ENCODE data around the gene ZNF835. TPM values are rescaled to one million over a fixed set of nuclear protein-coding genes. Genes with fewer than 3 reads are reported as not detected.

ZNF835 gene
- total and polyA plus RNA-seq, 2 experiments from 2014 or later, result 0.32 to 1.7 TPM

GRCh38 chr19:56637976-56638555 lies 33.5 kb downstream of the ZNF835 start (continued):
- TF ChIP-seq ZNF462 (CRISPR knock-in tag; IDR thresholded peaks at IDR 0.05) (no peak), EZH2 (IDR thresholded peaks at IDR 0.05; ENCODE audit: low read depth, unreplicated experiment) (no peak), JUNB (IDR thresholded peaks at IDR 0.05; ENCODE audit: unreplicated experiment) (no peak), ZNF331 (CRISPR knock-in tag; IDR thresholded peaks at IDR 0.05; ENCODE audit: low read depth) (0 out of 2 replicates have a peak, but pooled peaks have one; percentile 35), STAT1 (IDR thresholded peaks at IDR 0.05; ENCODE audit: unreplicated experiment) (no peak), POLR2AphosphoS5 (IDR thresholded peaks at IDR 0.05; ENCODE audit: low read depth) (no peak), ZNF114 (CRISPR knock-in tag; IDR thresholded peaks at IDR 0.05) (peak; percentile 90; the same call in 1 of the 2 replicates), EZH2phosphoT487 (IDR thresholded peaks at IDR 0.05; ENCODE audit: unreplicated experiment) (no peak), ETS1 (IDR thresholded peaks at IDR 0.05) (no peak)

GRCh38 chr19:56633021-56633420 lies 38.5 kb downstream of the ZNF835 start:
- Mint-ChIP-seq H3K9me3 (peaks cover 90% of the 10 kb centered on the region), H3K27me3 (ENCODE audit: insufficient read depth, low read depth, poor library complexity) (peaks cover 6% of the 10 kb centered on the region)
- no peak for TF ChIP-seq REST (IDR thresholded peaks at IDR 0.05; ENCODE audit: unreplicated experiment)
- no peak for TF ChIP-seq ZNF331 (CRISPR knock-in tag; IDR thresholded peaks at IDR 0.05; ENCODE audit: low read depth)
- no peak for TF ChIP-seq STAT1 (IDR thresholded peaks at IDR 0.05; ENCODE audit: unreplicated experiment)
- no peak for TF ChIP-seq EZH2phosphoT487 (IDR thresholded peaks at IDR 0.05; ENCODE audit: unreplicated experiment)
- TF ChIP-seq NANOG (IDR thresholded peaks at IDR 0.05; ENCODE audit: borderline replicate concordance), result no peak
- TF ChIP-seq ETS1 (IDR thresholded peaks at IDR 0.05), result no peak
- no peak for TF ChIP-seq EZH2 (IDR thresholded peaks at IDR 0.05; ENCODE audit: low read depth, unreplicated experiment)

More at GRCh38 chr19:56633021-56633420, 38.5 kb downstream of the ZNF835 start:
- Mint-ChIP-seq H3K27ac (no peak overlapping the region), H3K4me3 (no peak overlapping the region), H3K4me1 (no peaks in the 10 kb centered on the region), H3K36me3 (ENCODE audit: low read depth) (peaks cover 31% of the 10 kb centered on the region)
- no peaks in the 10 kb centered on the region for H3K36me3 ChIP-seq (ENCODE audit: insufficient read depth)
- H3K79me2 ChIP-seq (replicated peaks; ENCODE audit: insufficient read depth), result no peaks in the 10 kb centered on the region
- ATAC-seq (no peak), DNase-seq (ENCODE audit: low spot score) (no peak)
- no peak overlapping the region for H3K4me3 ChIP-seq
- no peaks in the 10 kb centered on the region for H3K9me2 ChIP-seq (ENCODE audit: insufficient read depth)
- H3F3A ChIP-seq (replicated peaks; ENCODE audit: low read depth), result no peaks in the 10 kb centered on the region
- H3K27ac ChIP-seq (ENCODE audit: low read depth), result no peak overlapping the region
- no peak overlapping the region for H3K4me2 ChIP-seq
- no peak overlapping the region for H2AFZ ChIP-seq
- H4K20me1 ChIP-seq (replicated peaks; ENCODE audit: insufficient read depth), result no peaks in the 10 kb centered on the region
- H3K4me1 ChIP-seq (ENCODE audit: insufficient read depth), result no peaks in the 10 kb centered on the region
- no peaks in the 10 kb centered on the region for H3K27me3 ChIP-seq (ENCODE audit: insufficient read depth)
